Memory B cell (primary cell): ENCODE data around the gene ACTN1.

ENCODE experiments used
- ATAC-seq: fragments of 150-1000 bp; cut with Tn5 transposase; 2 replicates; pipeline ENCODE4 v1.10.0; 2021; ENCODE audit warnings: low read depth, mild to moderate bottlenecking, moderate library complexity
- DNase-seq, 2 donors: peaks; one replicate each; pipeline ENCODE4 v3.0.0; 2022; ENCODE audit warnings: low spot score in 2 of 2
- H3K27ac Mint-ChIP-seq: one replicate; pipeline ENCODE4 v1.8.0; 2022; ENCODE audit warnings: mild to moderate bottlenecking, moderate library complexity, mixed read lengths
- H3K27me3 Mint-ChIP-seq: one replicate; pipeline ENCODE4 v1.8.0; 2022; ENCODE audit warnings: mixed read lengths
- H3K36me3 Mint-ChIP-seq: one replicate; pipeline ENCODE4 v1.8.0; 2022; ENCODE audit warnings: mild to moderate bottlenecking, mixed read lengths
- H3K4me1 Mint-ChIP-seq: one replicate; pipeline ENCODE4 v1.8.0; 2022; ENCODE audit warnings: mixed read lengths
- H3K4me3 Mint-ChIP-seq: one replicate; pipeline ENCODE4 v1.8.0; 2022; ENCODE audit warnings: mild to moderate bottlenecking, moderate library complexity, mixed read lengths
- H3K9me3 Mint-ChIP-seq: one replicate; pipeline ENCODE4 v1.8.0; 2022; ENCODE audit warnings: mixed read lengths

ACTN1 gene

GRCh38 chr14:68969278-68970033, 9.6 kb downstream of the ACTN1 start:
- Mint-ChIP-seq H3K27ac (no peak overlapping the region), H3K4me3 (no peak overlapping the region), H3K4me1 (no peaks in the 10 kb centered on the region), H3K27me3 (peaks cover 2% of the 10 kb centered on the region), H3K9me3 (no peaks in the 10 kb centered on the region), H3K36me3 (no peaks in the 10 kb centered on the region)
- ATAC-seq, result no peak
- DNase-seq, result no peak

GRCh38 chr14:68968721-68969120, 10.4 kb downstream of the ACTN1 start:
- peaks cover 2% of the 10 kb centered on the region for H3K27me3 Mint-ChIP-seq
- H3K36me3 Mint-ChIP-seq, result no peaks in the 10 kb centered on the region
- no peaks in the 10 kb centered on the region for H3K4me1 Mint-ChIP-seq
- DNase-seq, result no peak
- ATAC-seq, result no peak
- no peak overlapping the region for H3K27ac Mint-ChIP-seq
- H3K9me3 Mint-ChIP-seq, result no peaks in the 10 kb centered on the region
- H3K4me3 Mint-ChIP-seq, result no peak overlapping the region

GRCh38 chr14:68968051-68968450, 11.1 kb downstream of the ACTN1 start:
- Mint-ChIP-seq H3K4me3 (no peak overlapping the region), H3K4me1 (no peaks in the 10 kb centered on the region), H3K9me3 (no peaks in the 10 kb centered on the region), H3K27ac (no peak overlapping the region), H3K27me3 (peaks cover 3% of the 10 kb centered on the region), H3K36me3 (no peaks in the 10 kb centered on the region)
- DNase-seq (no peak), ATAC-seq (no peak)

- no peaks in the 10 kb centered on the region for H3K9me3 Mint-ChIP-seq
- H3K27me3 Mint-ChIP-seq, result peaks cover 8% of the 10 kb centered on the region
- H3K4me3 Mint-ChIP-seq, result no peak overlapping the region
- no peaks in the 10 kb centered on the region for H3K4me1 Mint-ChIP-seq
- H3K27ac Mint-ChIP-seq, result no peak overlapping the region
- ATAC-seq, result no peak
- DNase-seq, result no peak
- H3K36me3 Mint-ChIP-seq, result no peaks in the 10 kb centered on the region
Measured at GRCh38 chr14:68967459-68967940, 11.6 kb downstream of the ACTN1 start.

GRCh38 chr14:68966872-68967301, 12.2 kb downstream of the ACTN1 start:
- Mint-ChIP-seq H3K9me3 (no peaks in the 10 kb centered on the region), H3K27me3 (peaks cover 8% of the 10 kb centered on the region), H3K27ac (no peak overlapping the region), H3K4me1 (no peaks in the 10 kb centered on the region), H3K4me3 (no peak overlapping the region), H3K36me3 (no peaks in the 10 kb centered on the region)
- DNase-seq (no peak), ATAC-seq (no peak)

GRCh38 chr14:68965261-68965761, 13.8 kb downstream of the ACTN1 start:
- no peaks in the 10 kb centered on the region for H3K36me3 Mint-ChIP-seq
- no peak overlapping the region for H3K27ac Mint-ChIP-seq
- no peaks in the 10 kb centered on the region for H3K9me3 Mint-ChIP-seq
- no peak for DNase-seq
- peaks cover 9% of the 10 kb centered on the region for H3K27me3 Mint-ChIP-seq
- no peak overlapping the region for H3K4me3 Mint-ChIP-seq
- no peaks in the 10 kb centered on the region for H3K4me1 Mint-ChIP-seq
- ATAC-seq, result no peak

- no peaks in the 10 kb centered on the region for H3K4me1 Mint-ChIP-seq
- H3K4me3 Mint-ChIP-seq, result no peak overlapping the region
Measured at GRCh38 chr14:68964300-68965093, 14.6 kb downstream of the ACTN1 start.

GRCh38 chr14:68962681-68963080, 16.4 kb downstream of the ACTN1 start:
- Mint-ChIP-seq H3K36me3 (no peaks in the 10 kb centered on the region), H3K27ac (no peak overlapping the region), H3K4me3 (no peak overlapping the region), H3K9me3 (no peaks in the 10 kb centered on the region), H3K4me1 (no peaks in the 10 kb centered on the region), H3K27me3 (peaks cover 11% of the 10 kb centered on the region)
- ATAC-seq (no peak), DNase-seq (no peak)

More at GRCh38 chr14:68964300-68965093, 14.6 kb downstream of the ACTN1 start:
- DNase-seq (no peak), ATAC-seq (no peak)
- peaks cover 11% of the 10 kb centered on the region for H3K27me3 Mint-ChIP-seq
- H3K36me3 Mint-ChIP-seq, result no peaks in the 10 kb centered on the region
- no peaks in the 10 kb centered on the region for H3K9me3 Mint-ChIP-seq
- H3K27ac Mint-ChIP-seq, result no peak overlapping the region

GRCh38 chr14:68961781-68962584, 17.1 kb downstream of the ACTN1 start:
- DNase-seq (no peak), ATAC-seq (no peak)
- Mint-ChIP-seq H3K27me3 (peaks cover 11% of the 10 kb centered on the region), H3K4me1 (no peaks in the 10 kb centered on the region), H3K9me3 (no peaks in the 10 kb centered on the region), H3K36me3 (no peaks in the 10 kb centered on the region), H3K4me3 (no peak overlapping the region), H3K27ac (no peak overlapping the region)

GRCh38 chr14:68961361-68961760, 17.7 kb downstream of the ACTN1 start:
- H3K9me3 Mint-ChIP-seq, result no peaks in the 10 kb centered on the region
- H3K36me3 Mint-ChIP-seq, result no peaks in the 10 kb centered on the region
- H3K4me1 Mint-ChIP-seq, result no peaks in the 10 kb centered on the region
- H3K4me3 Mint-ChIP-seq, result no peak overlapping the region
- no peak overlapping the region for H3K27ac Mint-ChIP-seq
- ATAC-seq (no peak), DNase-seq (no peak)
- peaks cover 16% of the 10 kb centered on the region for H3K27me3 Mint-ChIP-seq

- H3K36me3 Mint-ChIP-seq, result no peaks in the 10 kb centered on the region
- no peak overlapping the region for H3K27ac Mint-ChIP-seq
- no peaks in the 10 kb centered on the region for H3K4me1 Mint-ChIP-seq
- H3K9me3 Mint-ChIP-seq, result no peaks in the 10 kb centered on the region
- ATAC-seq, result no peak
- DNase-seq, result no peak
- H3K4me3 Mint-ChIP-seq, result no peak overlapping the region
- peaks cover 22% of the 10 kb centered on the region for H3K27me3 Mint-ChIP-seq
Measured at GRCh38 chr14:68960123-68960522, 19.0 kb downstream of the ACTN1 start.

- ATAC-seq (no peak), DNase-seq (no peak)
- H3K27me3 Mint-ChIP-seq, result peaks cover 25% of the 10 kb centered on the region
- no peak overlapping the region for H3K27ac Mint-ChIP-seq
- H3K4me3 Mint-ChIP-seq, result no peak overlapping the region
- H3K4me1 Mint-ChIP-seq, result no peaks in the 10 kb centered on the region
- no peaks in the 10 kb centered on the region for H3K36me3 Mint-ChIP-seq
- no peaks in the 10 kb centered on the region for H3K9me3 Mint-ChIP-seq
Measured at GRCh38 chr14:68959035-68959434, 20.1 kb downstream of the ACTN1 start.

GRCh38 chr14:68958553-68958952, 20.5 kb downstream of the ACTN1 start:
- H3K27me3 Mint-ChIP-seq, result peaks cover 26% of the 10 kb centered on the region
- H3K27ac Mint-ChIP-seq, result no peak overlapping the region
- no peaks in the 10 kb centered on the region for H3K4me1 Mint-ChIP-seq
- DNase-seq (no peak), ATAC-seq (no peak)
- no peaks in the 10 kb centered on the region for H3K9me3 Mint-ChIP-seq
- no peaks in the 10 kb centered on the region for H3K36me3 Mint-ChIP-seq
- no peak overlapping the region for H3K4me3 Mint-ChIP-seq

- Mint-ChIP-seq H3K27me3 (peaks cover 27% of the 10 kb centered on the region), H3K4me1 (no peaks in the 10 kb centered on the region), H3K36me3 (no peaks in the 10 kb centered on the region), H3K9me3 (no peaks in the 10 kb centered on the region), H3K27ac (no peak overlapping the region), H3K4me3 (no peak overlapping the region)
- DNase-seq, result no peak
- ATAC-seq, result no peak
Measured at GRCh38 chr14:68957775-68958174, 21.3 kb downstream of the ACTN1 start.
